Stimulated activated CD4-positive, alpha-beta T cell treated with anti-CD3 and anti-CD28 coated beads, TNF-alpha, amount 100 ng/mL, for 24 hours (primary cell): ENCODE results near the gene GPATCH1.

Experiments
- DNase-seq, 3 experiments: peaks; one replicate each; pipeline ENCODE4 v3.0.0-alpha.2; 2020; ENCODE audit warnings: low read depth in 3 of 3

Gene GPATCH1

DNA sequence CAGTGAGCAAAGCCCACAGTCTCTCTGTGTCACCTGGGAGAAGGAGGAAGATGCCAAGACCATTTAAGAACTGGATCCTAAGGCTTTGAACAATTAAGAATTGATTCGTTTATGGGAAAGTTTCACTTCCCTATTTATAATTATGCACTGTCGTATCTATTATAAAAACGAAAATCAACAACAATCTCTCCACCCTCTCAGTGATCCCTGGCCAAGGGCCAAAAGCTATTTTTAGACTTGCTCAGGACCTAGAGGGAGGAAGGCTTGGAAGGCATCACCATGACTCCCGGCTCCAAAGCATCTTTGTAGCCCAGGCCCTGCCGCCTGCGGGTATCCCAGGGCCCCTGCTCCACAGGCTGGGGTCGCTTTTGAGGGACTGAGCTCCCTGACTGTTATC, 17.6 kb upstream of the GPATCH1 start:
- no peak for DNase-seq

- no peak for DNase-seq
Observed at GRCh38 chr19:33063753-33064457, 17.1 kb upstream of the GPATCH1 start.

DNA sequence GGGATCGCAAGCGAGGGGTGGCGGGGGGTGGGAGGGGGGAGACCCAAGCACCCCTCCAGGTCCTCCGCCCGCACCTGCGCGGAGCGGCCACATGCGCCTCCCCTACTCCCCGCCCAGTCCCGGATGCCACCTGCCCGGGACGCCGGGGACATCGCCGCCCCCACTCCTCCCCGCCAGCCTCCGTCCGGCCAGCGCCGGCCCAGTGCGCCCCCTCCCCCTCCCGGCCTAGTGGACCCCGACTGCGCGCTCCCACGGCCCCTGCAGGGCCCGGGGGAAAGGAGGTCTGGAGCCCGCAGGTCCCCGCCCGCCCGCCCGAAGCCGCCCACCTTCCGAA, 16.6 kb upstream of the GPATCH1 start:
- DNase-seq, result peak in 1 of 3 experiments; percentile 37

GRCh38 chr19:33064792-33065550, 16.0 kb upstream of the GPATCH1 start, which contains the start of gene RHPN2:
Gene RHPN2, minus strand, starts transcription at chr19:33064888. Its CDS starts 36 bp downstream, at chr19:33064852.
- DNase-seq, result peak; percentile 17 to 71 (median 36)

- DNase-seq, result no peak
Observed at GRCh38 chr19:33066543-33066942, 14.4 kb upstream of the GPATCH1 start.

DNA sequence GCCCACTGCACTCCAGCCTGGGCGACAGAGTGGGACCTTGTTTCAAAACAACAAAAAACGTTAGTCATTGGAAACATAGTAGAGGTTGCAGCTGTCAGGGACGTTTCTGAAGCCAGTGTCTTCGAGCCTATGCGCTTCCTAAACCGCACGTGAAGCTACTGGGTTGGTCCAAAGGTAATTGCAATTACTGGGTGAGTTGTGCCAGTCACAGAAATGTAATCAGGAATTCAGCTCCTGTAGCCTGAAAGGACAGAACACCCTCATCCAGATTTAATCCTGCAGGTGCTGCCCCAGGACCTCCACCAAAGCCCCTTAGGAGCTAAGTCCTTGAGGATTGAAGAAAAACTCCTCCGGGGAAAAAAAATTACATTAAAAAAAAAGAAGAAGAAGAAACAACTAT, 13.9 kb upstream of the GPATCH1 start:
- DNase-seq, result no peak

DNA sequence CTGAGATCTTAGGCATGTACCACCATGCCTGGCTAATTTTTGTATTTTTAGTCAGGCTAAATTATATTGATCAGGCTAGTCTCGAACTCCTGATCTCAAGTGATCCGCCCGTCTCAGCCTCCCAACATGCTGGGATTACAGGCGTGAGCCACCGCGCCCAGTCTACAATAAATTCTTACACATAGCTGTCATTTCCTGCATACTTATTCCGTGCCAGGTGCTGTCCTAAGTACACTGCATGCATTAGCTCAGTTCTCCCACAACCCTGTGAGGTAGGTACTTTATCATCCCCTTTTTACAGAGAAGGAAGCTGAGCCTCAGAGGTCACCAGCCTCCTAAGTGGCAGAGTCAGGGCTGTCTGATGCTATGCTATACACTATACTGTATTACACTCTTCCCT, 9.1 kb upstream of the GPATCH1 start:
- DNase-seq, result no peak

DNA sequence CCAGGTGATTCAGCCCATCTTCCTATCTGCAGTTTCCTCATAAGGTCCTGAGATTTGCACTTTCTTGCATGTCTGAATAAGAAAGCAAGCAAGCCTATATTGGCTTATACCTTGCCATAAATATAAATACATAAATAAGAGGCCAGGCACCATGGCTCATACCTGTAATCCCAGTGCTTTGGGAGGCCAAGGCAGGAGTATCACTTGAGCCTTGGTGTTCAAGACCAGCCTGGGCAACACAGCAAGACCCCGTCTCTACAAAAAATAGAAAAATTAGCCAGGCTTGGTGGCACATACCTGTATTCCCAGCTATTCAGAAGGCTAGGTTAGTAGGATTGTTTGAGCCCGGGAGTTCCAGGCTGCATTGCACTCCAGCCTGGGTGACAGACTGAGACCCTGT, 5.5 kb upstream of the GPATCH1 start:
- DNase-seq, result no peak

DNA sequence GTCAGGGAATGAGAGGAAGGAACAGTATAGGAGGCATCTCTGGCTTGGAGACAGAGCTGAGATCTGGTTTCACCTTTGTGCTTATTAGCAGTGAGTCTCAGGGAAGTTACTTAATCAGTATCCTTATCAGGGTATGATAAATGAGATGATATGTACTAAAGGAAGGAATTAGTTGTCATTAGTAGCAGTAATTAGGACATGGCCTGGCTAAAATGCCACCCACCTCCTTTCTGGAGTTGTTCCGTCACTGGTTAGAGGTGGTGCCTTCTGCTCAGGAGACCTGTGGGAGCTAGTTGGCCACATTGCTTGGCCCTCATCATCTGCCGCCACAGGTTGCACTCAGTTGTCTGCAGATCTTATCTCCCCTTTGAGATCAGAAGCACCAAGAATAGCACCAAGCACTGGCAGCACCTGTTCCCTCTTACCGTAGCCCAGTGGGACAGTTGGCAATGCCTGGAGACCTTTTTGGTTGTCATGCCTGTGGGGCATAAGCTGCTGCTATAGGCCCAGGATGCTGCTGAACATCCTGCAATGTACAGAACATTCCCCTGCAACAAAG, 4.7 kb downstream of the GPATCH1 start:
- no peak for DNase-seq

- no peak for DNase-seq
Observed at GRCh38 chr19:33086955-33087354, 6.0 kb downstream of the GPATCH1 start.

DNA sequence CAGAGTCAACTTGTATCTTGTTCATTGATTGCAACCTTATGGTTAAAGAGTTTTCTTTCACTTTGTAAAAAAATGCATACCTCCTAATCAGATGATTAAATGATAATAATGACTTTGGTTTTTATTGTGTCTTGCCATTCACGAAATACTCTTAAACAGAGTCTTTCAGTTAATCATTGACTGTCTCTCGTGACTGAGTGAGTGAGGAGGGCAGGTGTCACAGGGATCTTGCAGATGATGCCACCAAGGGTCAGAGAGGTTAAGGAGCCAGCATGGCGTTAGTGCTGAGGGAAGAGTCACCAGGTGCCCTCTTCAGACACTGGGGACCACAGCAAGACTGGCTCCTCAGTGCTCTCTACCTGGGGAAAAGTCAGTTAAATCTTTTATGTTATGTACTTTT, 8.0 kb downstream of the GPATCH1 start:
- no peak for DNase-seq

GRCh38 chr19:33090179-33090578, 9.2 kb downstream of the GPATCH1 start:
- DNase-seq, result no peak

DNA sequence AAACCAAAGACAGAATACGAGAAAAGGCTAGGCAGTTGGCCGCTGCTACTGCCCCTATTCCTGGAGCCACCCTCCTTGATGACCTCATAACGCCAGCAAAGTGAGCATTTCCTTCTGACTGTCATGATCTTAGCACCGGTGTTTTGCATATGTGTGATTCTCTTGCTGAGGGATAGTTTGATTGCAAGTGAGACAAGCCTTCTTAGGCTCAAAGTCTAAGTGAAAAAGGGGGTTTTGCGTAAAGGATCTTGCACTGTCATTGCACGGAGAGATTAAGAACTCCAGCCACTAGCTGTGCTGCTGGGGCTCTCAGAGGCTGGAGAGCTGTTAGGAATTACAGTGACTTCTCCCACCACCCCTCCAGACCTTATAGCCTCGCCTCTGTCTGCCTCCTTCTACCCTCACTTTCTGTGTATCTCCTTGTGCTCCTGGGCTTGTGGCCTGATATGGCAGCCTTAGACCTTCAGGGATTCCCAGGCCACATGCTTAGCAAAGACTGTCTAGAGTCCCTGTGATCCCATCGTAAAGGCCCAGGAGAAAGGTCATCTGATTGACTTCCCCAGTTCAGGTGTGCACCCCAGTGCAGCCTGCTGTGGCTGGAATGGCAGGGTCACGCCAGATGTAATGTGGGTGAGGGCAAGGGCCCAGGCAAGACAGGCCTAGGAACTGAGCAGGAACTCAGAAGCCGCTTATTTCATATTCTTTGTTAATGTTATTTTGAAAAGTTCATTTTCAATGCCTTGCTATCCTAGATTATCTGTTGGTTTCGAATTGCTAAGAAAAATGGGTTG, 12.6 kb downstream of the GPATCH1 start:
- DNase-seq, result no peak

DNA sequence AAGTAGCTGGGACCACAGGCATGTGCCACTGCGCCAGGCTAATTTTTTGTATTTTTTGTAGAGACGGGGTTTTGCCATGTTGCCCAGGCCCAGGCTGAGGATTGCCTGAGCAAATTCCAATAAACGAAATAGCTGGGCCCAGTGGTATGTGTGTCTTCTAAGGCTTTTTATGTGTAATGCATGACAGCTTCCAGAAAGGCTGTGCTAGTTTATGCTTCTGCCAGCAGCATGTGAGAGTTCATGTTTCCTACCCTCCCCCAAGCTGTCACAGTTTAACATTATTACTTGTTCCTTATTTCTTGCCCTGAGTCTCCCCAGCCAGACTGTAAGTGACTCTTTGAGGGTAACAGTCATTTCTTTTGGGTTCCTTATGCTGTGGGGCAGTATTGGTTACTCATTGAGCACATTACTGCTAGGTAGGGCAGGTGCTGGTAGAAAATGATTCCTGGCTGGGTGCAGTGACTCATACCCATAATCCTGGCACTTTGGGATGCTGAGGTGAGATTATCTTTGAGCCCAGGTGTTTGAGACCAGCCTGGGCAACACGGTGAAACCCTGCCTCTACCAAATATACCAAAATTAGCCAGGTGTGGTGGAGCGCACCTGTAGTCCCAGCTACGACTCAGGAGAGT, 13.6 kb downstream of the GPATCH1 start:
- no peak for DNase-seq

DNA sequence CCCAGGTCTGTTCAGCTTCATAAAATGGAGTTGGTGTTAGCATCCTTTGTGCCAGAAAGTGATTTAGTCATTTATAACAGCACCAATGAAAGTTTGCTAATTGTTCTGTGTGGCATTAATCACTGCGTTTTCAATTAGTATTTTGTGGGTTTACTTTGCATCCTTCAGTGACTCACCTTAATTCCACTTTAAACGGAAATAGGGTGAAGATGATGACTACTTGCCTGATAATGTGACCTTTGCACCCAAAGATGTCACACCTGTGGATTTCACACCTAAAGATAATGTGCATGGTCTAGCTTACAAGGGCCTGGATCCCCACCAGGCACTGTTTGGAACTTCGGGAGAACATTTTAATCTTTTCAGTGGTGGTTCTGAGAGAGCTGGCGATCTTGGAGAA, 15.0 kb downstream of the GPATCH1 start:
- DNase-seq, result no peak

DNA sequence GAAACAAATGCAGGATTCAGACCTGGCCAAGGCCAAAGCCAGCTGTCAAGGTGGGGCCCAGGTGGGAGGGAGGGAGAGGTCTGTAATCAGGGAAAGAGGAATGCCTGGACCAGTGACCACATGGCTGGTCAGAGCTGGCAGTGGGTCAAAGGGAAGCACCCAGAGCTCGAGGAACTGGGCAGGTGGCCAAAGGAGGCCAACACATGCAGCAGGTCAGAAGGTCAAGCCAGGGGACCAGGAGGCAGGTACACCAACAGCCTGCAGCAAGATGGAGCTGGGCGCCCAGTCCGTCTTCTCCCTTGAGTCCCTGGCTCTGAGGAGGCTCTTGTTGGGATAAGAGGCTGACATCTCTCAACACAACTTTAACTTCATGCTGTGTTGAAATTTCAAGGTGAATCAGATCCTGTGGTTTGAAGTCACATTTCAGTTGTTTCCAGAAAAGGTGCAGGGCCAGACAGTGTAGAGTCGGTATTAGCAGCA, 17.1 kb downstream of the GPATCH1 start:
- no peak for DNase-seq

GRCh38 chr19:33100894-33101644, 20.1 kb downstream of the GPATCH1 start:
- no peak for DNase-seq

- DNase-seq, result no peak
Observed at GRCh38 chr19:33102893-33103292, 21.9 kb downstream of the GPATCH1 start.

DNA sequence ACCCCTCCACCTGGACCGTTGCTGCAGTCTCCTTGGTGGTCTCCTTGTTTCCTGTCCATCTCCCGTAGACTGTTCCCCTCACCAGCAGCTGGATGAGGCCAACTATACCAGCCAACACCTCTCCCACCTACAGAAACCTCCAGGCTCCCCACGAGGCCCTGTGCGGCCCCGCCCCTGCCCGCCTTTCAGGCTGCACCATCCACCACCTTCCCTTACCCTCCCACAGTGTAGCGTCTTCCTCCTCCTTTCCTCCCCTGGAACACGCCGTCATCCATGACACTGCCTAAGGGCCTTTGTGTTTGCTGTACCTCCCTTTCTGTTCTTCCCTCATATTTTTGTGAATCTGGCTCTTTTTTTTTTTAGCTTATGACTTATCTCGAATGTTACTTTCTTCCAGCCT, 27.2 kb downstream of the GPATCH1 start:
- DNase-seq, result no peak

- DNase-seq, result no peak
Observed at GRCh38 chr19:33110137-33110910, 29.3 kb downstream of the GPATCH1 start.
